PFSK-1 (cell line): ENCODE data around the gene ZNF408.

ENCODE experiments used
- FOXP2 ChIP-seq: optimal IDR thresholded peaks from 2 replicates; pipeline ENCODE3; 2011; ENCODE audit warnings: borderline replicate concordance, control low read depth, inconsistent platforms; ENCODE audit not compliant: insufficient read depth; ENCODE audit errors: extremely low read length, extremely low read depth
- POLR2AphosphoS5 ChIP-seq: IDR thresholded peaks from 2 replicates; pipeline ENCODE4 v1.6.1; 2012; ENCODE audit warnings: low read depth, mild to moderate bottlenecking, control low read depth, low read length, moderate library complexity
- REST ChIP-seq, 2 experiments: IDR thresholded peaks; 2 replicates each; pipeline versions ENCODE4 v1.6.1 to v1.8.0; 2011 to 2012; ENCODE audit warnings: low read depth in 2 of 2, low read length in 2 of 2, control low read depth in 1 of 2, inconsistent platforms in 1 of 2, mild to moderate bottlenecking in 1 of 2, moderate library complexity in 1 of 2; ENCODE audit not compliant: insufficient read depth in 1 of 2
- SIN3A ChIP-seq: IDR thresholded peaks from 2 replicates; pipeline ENCODE4 v1.6.1; 2012; ENCODE audit warnings: mild to moderate bottlenecking, low read length, moderate library complexity, borderline replicate concordance; ENCODE audit not compliant: insufficient read depth
- TAF1 ChIP-seq: IDR thresholded peaks from 2 replicates; pipeline ENCODE4 v1.6.1; 2012; ENCODE audit warnings: low read length, control low read depth, borderline replicate concordance; ENCODE audit not compliant: insufficient read depth

Gene ZNF408

GRCh38 chr11:46659908-46660307, 40.9 kb upstream of the ZNF408 start:
- TF ChIP-seq REST (IDR thresholded peaks at IDR 0.05; ENCODE audit: insufficient read depth in 1 of 2, low read depth in 2 of 2, low read length in 2 of 2) (no peak), TAF1 (no peak), POLR2AphosphoS5 (no peak), SIN3A (no peak), FOXP2 (no peak)

- no peak for TF ChIP-seq FOXP2
- no peak for TF ChIP-seq SIN3A
Measured at GRCh38 chr11:46661836-46662235, 39.0 kb upstream of the ZNF408 start.

DNA sequence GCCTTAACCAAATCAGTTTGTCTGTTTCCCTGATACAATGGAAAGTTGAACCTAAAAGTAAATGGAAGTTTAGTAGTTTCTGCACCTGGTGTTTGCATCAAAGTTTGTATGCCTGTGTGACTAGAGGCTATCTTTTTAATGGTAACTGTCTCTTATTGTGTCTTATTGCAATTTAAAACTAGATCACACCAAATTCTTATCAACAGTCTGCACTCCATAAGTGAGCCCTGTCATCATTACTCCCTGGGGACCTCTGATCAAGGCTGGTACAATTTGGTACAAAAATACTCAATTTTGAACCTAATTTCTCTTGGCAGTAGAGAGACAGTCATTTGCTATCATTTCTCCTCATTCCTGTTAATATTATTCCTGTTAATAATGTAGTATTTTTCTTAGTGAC, 38.5 kb upstream of the ZNF408 start:
- TF ChIP-seq REST (IDR thresholded peaks at IDR 0.05; ENCODE audit: insufficient read depth in 1 of 2, low read depth in 2 of 2, low read length in 2 of 2), result no peak
- no peak for TF ChIP-seq TAF1
- TF ChIP-seq FOXP2, result no peak
- TF ChIP-seq SIN3A, result no peak
- no peak for TF ChIP-seq POLR2AphosphoS5

GRCh38 chr11:46663277-46663940, 37.4 kb upstream of the ZNF408 start:
- TF ChIP-seq REST (IDR thresholded peaks at IDR 0.05; ENCODE audit: insufficient read depth in 1 of 2, low read depth in 2 of 2, low read length in 2 of 2), result no peak
- TF ChIP-seq FOXP2, result no peak
- no peak for TF ChIP-seq POLR2AphosphoS5
- TF ChIP-seq TAF1, result no peak

GRCh38 chr11:46664612-46665011, 36.2 kb upstream of the ZNF408 start:
- TF ChIP-seq POLR2AphosphoS5 (no peak), FOXP2 (no peak), TAF1 (no peak), SIN3A (no peak), REST (IDR thresholded peaks at IDR 0.05; ENCODE audit: insufficient read depth in 1 of 2, low read depth in 2 of 2, low read length in 2 of 2) (no peak)
